ENCODE measurements around the gene ADAM11. TPM values are rescaled to one million over a fixed set of nuclear protein-coding genes. Genes with fewer than 3 reads are reported as not detected.

Gene ADAM11
- total RNA-seq, 2 donors from 2014 or later, result 0.42 TPM

GRCh38 chr17:44829523-44830358 lies 71.0 kb downstream of the ADAM11 start, which contains the start of gene GJC1:
TSS of gene GJC1 (minus strand) at chr17:44830287. CDS start at chr17:44805817, 24,470 bp downstream.
- H3K9ac ChIP-seq (ENCODE audit: low read depth in 2 of 2, low read length in 2 of 2), result peak within 1 kb of the TSS in 1 of 2 donors; percentile 50
- no peaks in the 10 kb centered on the region for H3K36me3 ChIP-seq
- intact Hi-C loops (cut with DNase I), result no loop called here
- H3K4me3 ChIP-seq, result peak within 1 kb of the TSS; percentile 32
- H3K27ac ChIP-seq, result peak within 1 kb of the TSS; percentile 8
- TF ChIP-seq CTCF (IDR thresholded peaks at IDR 0.05), result no peak
- DNase-seq, result no peak
- H3K4me1 ChIP-seq, result peaks cover 5% of the 10 kb centered on the region
- H3K9me3 ChIP-seq, result no peaks in the 10 kb centered on the region
- peaks cover 45% of the 10 kb centered on the region for H3K27me3 ChIP-seq

- Histone ChIP-seq H3K4me1 (peaks cover 5% of the 10 kb centered on the region), H3K9me3 (no peaks in the 10 kb centered on the region), H3K9ac (ENCODE audit: low read depth in 2 of 2, low read length in 2 of 2) (no peak overlapping the region), H3K36me3 (no peaks in the 10 kb centered on the region), H3K27me3 (peaks cover 45% of the 10 kb centered on the region), H3K27ac (no peak overlapping the region), H3K4me3 (peak overlapping the region; percentile 32)
- TF ChIP-seq CTCF (IDR thresholded peaks at IDR 0.05), result no peak
- intact Hi-C loops (cut with DNase I), result no loop called here
- no peak for DNase-seq
Observed at GRCh38 chr17:44830359-44831288, 71.8 kb downstream of the ADAM11 start.

- DNase-seq, result no peak
- Histone ChIP-seq H3K36me3 (no peaks in the 10 kb centered on the region), H3K9me3 (no peaks in the 10 kb centered on the region), H3K27me3 (peaks cover 45% of the 10 kb centered on the region), H3K27ac (no peak overlapping the region), H3K9ac (ENCODE audit: low read depth in 2 of 2, low read length in 2 of 2) (no peak overlapping the region), H3K4me3 (no peak overlapping the region), H3K4me1 (peaks cover 5% of the 10 kb centered on the region)
- TF ChIP-seq CTCF (IDR thresholded peaks at IDR 0.05), result no peak
- intact Hi-C loops (cut with DNase I), result no loop called here
Observed at GRCh38 chr17:44831371-44831770, 72.6 kb downstream of the ADAM11 start.

Other genes with a start within 250 kb of the ADAM11 start
- 1 to 10 TPM in 1 of 2 donors, under 1 TPM in 1; 0.67 to 2.0 TPM for gene FZD2, start 201.5 kb upstream of the ADAM11 start, total RNA-seq
- not detected for gene MEIOC, start 102.5 kb upstream of the ADAM11 start, total RNA-seq
- 10 to 100 TPM; 22.2 to 25.5 TPM for gene CCDC43, start 69.2 kb upstream of the ADAM11 start, total RNA-seq
- 10 to 100 TPM in 1 of 2 donors, 1 to 10 TPM in 1; 5.6 to 14.4 TPM for gene DBF4B, start 50.3 kb upstream of the ADAM11 start, total RNA-seq
- 1 to 10 TPM; 1.1 to 8.2 TPM for gene GJC1, start 71.3 kb downstream of the ADAM11 start, total RNA-seq
- under 1 TPM in 1 of 2 donors, not detected in 1; 0.53 TPM for gene HIGD1B, start 88.9 kb downstream of the ADAM11 start, total RNA-seq
- gene EFTUD2, start 140.5 kb downstream of the ADAM11 start, total RNA-seq, result 100 to 1,000 TPM in 1 of 2 donors, 10 to 100 TPM in 1; 74.8 to 109 TPM
- gene GFAP, start 156.5 kb downstream of the ADAM11 start, total RNA-seq, result under 1 TPM in 1 of 2 donors, not detected in 1; 0.20 TPM
- 10 to 100 TPM in 1 of 2 donors, 1 to 10 TPM in 1; 5.7 to 45.5 TPM for gene KIF18B, start 188.8 kb downstream of the ADAM11 start, total RNA-seq
- gene C1QL1, start 209.3 kb downstream of the ADAM11 start, total RNA-seq, result 1 to 10 TPM; 1.2 to 1.9 TPM

Data from colonic mucosa (tissue), 4 donors.